Astrocyte of the spinal cord (primary cell): ENCODE measurements around the gene RPS21.
A peak's percentile ranks its signal among the peaks of the same experiment; 100 is the strongest.

ENCODE experiments used
- DNase-seq: peaks from one replicate; pipeline ENCODE4 v3.0.0; 2011; ENCODE audit warnings: low read depth, low spot score
- H3K4me3 ChIP-seq: 2 replicates; pipeline ENCODE4 v1.5.1; 2011; ENCODE audit warnings: low read depth, mild to moderate bottlenecking, low read length, moderate library complexity
- CTCF ChIP-seq: IDR thresholded peaks from 2 replicates; pipeline ENCODE4 v1.5.1; 2012; ENCODE audit warnings: low read depth, mild to moderate bottlenecking, low read length, inconsistent platforms
- in situ Hi-C: cut with HindIII; loops from 2 replicates; pipeline ENCODE4 v1.10.0; 2017; ENCODE audit warnings: low sequenced_read_pairs

Gene RPS21

GRCh38 chr20:62396367-62397239 is 9.7 kb downstream of the RPS21 start:
- no peak for TF ChIP-seq CTCF
- DNase-seq: no peak
- in situ Hi-C loops: no loop called here

GRCh38 chr20:62398120-62398821 is 11.4 kb downstream of the RPS21 start:
- H3K4me3 ChIP-seq: no peak overlapping the region
- TF ChIP-seq CTCF: no peak
- no peak for DNase-seq
- in situ Hi-C loops: no loop called here

More at GRCh38 chr20:62396367-62397239, 9.7 kb downstream of the RPS21 start:
- no peak overlapping the region for H3K4me3 ChIP-seq

GRCh38 chr20:62400021-62400420 is 13.1 kb downstream of the RPS21 start:
- no peak for TF ChIP-seq CTCF
- in situ Hi-C loops: no loop called here
- H3K4me3 ChIP-seq: no peak overlapping the region
- DNase-seq: no peak

- H3K4me3 ChIP-seq: no peak overlapping the region
- DNase-seq: no peak
- no peak for TF ChIP-seq CTCF
- in situ Hi-C loops: no loop called here
These were observed 13.6 kb downstream of the RPS21 start for GRCh38 chr20:62400541-62400940.

- DNase-seq: no peak
- TF ChIP-seq CTCF: peak; percentile 9
- no peak overlapping the region for H3K4me3 ChIP-seq
- in situ Hi-C loops: no loop called here
These were observed 14.5 kb downstream of the RPS21 start for GRCh38 chr20:62401331-62401779.

GRCh38 chr20:62402456-62403150 is 15.7 kb downstream of the RPS21 start:
- no peak for DNase-seq
- in situ Hi-C loops: no loop called here
- no peak overlapping the region for H3K4me3 ChIP-seq
- no peak for TF ChIP-seq CTCF
